GM10266 (cell line): ENCODE results near the gene POMGNT2.

ENCODE experiments used
- DNase-seq: peaks from one replicate; pipeline ENCODE4 v3.0.0; 2012; ENCODE audit errors: extremely low spot score
- TF ChIP-seq, protein P1 (sequence below): IDR thresholded peaks from 2 replicates; pipeline ENCODE4 v1.5.1; 2012; ENCODE audit warnings: mild to moderate bottlenecking, low read depth; ENCODE audit not compliant: control insufficient read depth, insufficient read depth; ENCODE audit errors: missing control alignments

The POMGNT2 gene

DNA sequence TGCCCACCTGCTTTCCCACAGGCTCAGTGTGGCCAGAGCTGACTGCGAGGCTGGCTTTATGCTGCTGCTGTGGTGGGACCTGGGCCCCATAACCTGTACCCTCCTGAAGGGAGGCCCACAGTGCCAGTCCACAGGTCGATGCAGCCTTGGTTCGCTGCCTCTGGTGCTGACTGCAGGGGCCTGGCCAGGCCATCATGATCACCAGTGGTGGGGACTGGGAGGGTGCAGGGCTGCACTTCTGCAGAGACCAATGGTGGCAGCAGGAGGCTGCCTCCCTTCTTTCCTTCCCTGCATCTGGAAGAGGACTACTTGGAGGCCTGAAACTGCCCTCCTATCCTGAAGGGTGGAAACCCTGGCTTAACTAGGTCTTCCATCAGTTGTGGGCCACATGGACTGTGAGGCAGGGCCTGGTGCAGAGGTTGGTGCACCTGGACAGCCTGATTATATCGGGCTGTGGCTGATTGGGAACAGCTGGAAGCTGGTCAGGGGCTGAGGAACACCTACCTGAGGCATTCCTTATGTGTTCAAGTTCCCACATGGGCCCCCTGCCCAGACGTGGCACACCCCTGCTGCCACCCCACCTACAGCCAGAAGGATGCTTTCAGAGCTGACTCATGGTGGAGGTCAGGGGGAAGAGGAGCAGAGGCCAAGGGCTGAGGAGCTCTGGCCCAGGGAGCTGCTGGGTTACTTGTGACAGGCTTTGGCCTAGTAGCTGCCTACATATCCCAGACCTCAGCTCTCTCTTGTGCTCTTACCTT is 29.8 kb downstream of the POMGNT2 start:
- TF ChIP-seq, protein P1, sequence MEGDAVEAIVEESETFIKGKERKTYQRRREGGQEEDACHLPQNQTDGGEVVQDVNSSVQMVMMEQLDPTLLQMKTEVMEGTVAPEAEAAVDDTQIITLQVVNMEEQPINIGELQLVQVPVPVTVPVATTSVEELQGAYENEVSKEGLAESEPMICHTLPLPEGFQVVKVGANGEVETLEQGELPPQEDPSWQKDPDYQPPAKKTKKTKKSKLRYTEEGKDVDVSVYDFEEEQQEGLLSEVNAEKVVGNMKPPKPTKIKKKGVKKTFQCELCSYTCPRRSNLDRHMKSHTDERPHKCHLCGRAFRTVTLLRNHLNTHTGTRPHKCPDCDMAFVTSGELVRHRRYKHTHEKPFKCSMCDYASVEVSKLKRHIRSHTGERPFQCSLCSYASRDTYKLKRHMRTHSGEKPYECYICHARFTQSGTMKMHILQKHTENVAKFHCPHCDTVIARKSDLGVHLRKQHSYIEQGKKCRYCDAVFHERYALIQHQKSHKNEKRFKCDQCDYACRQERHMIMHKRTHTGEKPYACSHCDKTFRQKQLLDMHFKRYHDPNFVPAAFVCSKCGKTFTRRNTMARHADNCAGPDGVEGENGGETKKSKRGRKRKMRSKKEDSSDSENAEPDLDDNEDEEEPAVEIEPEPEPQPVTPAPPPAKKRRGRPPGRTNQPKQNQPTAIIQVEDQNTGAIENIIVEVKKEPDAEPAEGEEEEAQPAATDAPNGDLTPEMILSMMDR = no peak
- no peak for DNase-seq

DNA sequence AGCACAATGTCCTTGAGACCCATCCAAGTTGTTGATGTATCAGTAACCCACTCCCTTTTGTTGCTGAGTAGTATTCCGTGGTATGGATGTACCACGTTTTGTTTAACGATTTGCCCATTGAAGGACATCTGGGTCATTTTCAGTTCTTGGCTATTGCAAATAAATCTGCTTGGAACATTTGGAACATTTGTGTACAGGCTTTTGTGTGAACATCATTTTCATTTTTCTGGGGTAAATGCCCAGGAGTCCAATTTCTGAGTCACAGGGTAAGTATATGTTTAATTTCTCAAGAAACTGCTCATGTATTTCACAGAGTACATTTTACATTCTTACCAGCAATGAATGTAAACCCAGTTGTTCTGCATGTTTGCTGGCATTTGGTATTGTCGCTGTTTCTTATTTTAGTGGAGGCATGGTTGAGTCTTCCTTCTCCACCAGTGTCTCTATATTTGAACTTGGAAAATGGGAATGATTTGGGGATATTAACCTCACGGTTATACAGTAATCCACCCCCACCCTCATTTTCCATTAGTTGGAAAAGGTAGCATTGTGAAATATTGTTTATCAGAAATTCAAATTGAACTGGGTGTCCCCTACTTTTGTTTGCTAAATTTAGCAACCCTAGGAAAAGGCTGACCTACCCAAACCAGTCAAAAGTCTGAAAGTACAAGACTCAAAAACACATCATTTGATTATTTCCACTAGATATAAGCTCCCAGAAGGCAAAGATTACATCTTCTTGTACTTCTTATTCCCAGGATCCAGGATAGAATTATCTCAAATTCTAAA is 30.8 kb downstream of the POMGNT2 start:
- TF ChIP-seq, protein P1 = no peak
- no peak for DNase-seq

DNA sequence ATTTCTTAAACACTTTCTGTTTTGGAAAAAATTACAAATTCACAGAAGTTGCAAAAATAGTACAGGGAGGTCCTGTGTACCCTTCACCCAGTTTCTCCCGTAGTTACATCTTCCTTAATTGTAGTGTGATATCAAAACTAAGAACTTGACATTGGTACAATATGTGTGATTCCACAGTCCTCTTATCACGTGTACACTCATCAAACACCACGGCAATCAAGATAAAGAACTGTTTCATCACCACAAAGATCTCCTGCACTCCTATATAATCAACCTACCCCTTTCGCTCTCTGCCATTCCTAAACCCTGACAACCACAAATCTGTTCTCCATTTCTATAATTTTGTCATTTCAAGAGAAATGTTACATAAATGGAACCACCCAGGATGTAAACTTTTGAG is 31.4 kb downstream of the POMGNT2 start:
- TF ChIP-seq, protein P1 = no peak
- no peak for DNase-seq

DNA sequence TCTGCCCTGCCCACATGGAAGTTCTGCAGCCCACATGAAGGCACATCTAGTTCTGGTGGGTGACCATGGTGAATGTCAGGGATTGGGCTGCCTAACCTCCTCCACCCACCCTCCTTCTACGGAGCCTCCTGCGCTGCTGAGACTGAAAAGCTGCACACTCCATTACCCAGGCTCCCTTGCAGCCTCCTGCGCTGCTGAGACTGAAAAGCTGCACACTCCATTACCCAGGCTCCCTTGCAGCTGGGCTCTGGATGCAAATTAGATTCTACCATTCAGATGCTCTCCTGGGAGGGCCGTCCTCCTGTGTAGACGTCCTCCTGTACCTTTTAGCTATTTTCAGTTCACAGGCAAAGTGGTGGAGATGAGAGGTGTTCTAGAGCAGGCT is 32.1 kb downstream of the POMGNT2 start:
- no peak for DNase-seq
- TF ChIP-seq, protein P1 = no peak

DNA sequence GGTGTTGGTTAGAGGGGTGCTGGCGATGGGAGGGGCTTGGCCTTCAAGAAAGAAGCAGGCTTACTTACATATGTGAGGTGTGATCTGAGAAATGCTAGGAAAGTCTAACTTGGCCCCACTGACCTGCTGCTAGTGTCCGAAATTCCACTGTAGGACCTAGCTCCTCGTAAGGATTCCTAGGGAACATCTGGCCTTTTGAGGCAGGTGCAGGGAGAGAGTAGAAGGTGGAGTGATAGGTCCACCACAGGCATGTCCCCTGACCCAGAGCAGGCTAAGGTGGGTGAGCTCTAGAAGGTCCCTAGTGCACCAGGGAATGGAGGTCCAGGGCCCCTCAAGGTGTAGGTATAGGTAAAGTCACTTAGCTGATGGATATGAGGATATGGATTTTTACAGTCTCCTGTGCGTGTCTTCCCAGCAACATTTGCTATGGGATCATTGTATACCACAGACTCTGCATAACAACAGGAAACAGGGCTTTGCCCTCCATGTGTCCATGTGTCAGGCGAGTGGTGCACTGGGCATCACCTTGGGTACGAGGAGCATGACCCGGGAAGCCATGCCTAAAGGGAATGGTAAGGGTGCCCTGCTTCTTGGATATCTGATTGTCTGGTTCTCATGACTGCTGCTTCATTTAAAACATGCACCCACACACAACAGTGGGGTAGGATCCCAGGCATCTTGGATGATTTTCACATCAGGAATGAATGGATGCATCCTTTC is 32.6 kb downstream of the POMGNT2 start:
- TF ChIP-seq, protein P1 = no peak
- DNase-seq = no peak

DNA sequence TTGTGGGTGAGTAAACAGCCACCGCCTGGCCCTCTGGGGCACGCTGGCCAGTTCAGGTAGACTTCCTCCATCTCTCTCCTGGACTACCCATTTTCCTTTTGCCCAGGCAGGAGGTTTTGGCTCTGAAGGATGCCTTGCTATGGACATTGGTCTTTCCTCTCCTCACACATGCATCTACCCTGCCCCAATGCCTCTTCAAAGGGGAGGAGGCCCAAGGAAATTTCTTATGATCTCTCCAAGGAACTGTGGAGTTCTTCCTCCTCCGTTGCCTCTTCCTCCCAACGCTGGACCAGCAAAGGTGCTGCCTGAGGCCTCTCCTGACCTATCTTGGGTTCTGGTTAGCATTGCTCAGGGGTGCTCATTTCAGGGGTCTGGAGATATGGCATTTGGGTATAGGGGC is 33.5 kb downstream of the POMGNT2 start:
- no peak for DNase-seq
- TF ChIP-seq, protein P1 = no peak
